Aortic smooth muscle cell (primary cell): ENCODE results near the gene SMAP2. TPM values are rescaled to one million over a fixed set of nuclear protein-coding genes. Genes with fewer than 3 reads are reported as not detected.

Experiments
- total RNA-seq: library from RNA; depleted of rRNA; stranded (reverse); fragments of >200 nt; gene quantifications from 2 replicates; pipeline ENCODE4 v1.2.3, GENCODE V29; 2014

SMAP2 gene
- 13.4 and 18.6 TPM in 2 replicates for total RNA-seq

GRCh38 chr1:40373323-40374283 is at the start of gene SMAP2:
Gene SMAP2 (plus strand): TSS chr1:40373727. CDS start chr1:40374121, 394 bp downstream.

GRCh38 chr1:40449684-40450494 is 76.4 kb downstream of the SMAP2 start, which contains the start of gene ZFP69B:
Gene ZFP69B (plus strand): TSS chr1:40450476. CDS start chr1:40450962, 486 bp downstream.

Other genes starting within 250 kb of the SMAP2 start
- 18.6 and 19.8 TPM in 2 replicates for gene RLF, start 212.3 kb upstream of the SMAP2 start, total RNA-seq
- gene TMCO2, start 125.8 kb upstream of the SMAP2 start, total RNA-seq = not detected in 2 replicates
- gene ZMPSTE24, start 115.5 kb upstream of the SMAP2 start, total RNA-seq = 93.1 and 105 TPM in 2 replicates
- gene COL9A2, start 56.4 kb upstream of the SMAP2 start, total RNA-seq = 0.53 and 1.1 TPM in 2 replicates
- gene ZFP69B, start 76.7 kb downstream of the SMAP2 start, total RNA-seq = 3.0 and 4.0 TPM in 2 replicates
- 3.6 and 3.8 TPM in 2 replicates for gene ZFP69, start 103.6 kb downstream of the SMAP2 start, total RNA-seq
- 9.3 and 9.4 TPM in 2 replicates for gene EXO5, start 135.0 kb downstream of the SMAP2 start, total RNA-seq
- 5.0 and 5.4 TPM in 2 replicates for gene ZNF684, start 157.9 kb downstream of the SMAP2 start, total RNA-seq